Measurements from ENCODE around the gene LTB4R2.
A peak's percentile ranks its signal among the peaks of the same experiment; 100 is the strongest.

Gene LTB4R2

GRCh38 chr14:24270537-24271133 lies 39.3 kb upstream of the LTB4R2 start:
- Histone ChIP-seq H3K9ac (ENCODE audit: low read length) (peak overlapping the region; percentile 94), H3K36me3 (replicated peaks; ENCODE audit: insufficient read depth, low read length) (no peaks in the 10 kb centered on the region), H3K9me2 (replicated peaks; ENCODE audit: insufficient read depth, low read length) (no peaks in the 10 kb centered on the region), H4K20me1 (ENCODE audit: insufficient read depth, low read length) (no peaks in the 10 kb centered on the region), H3K79me2 (ENCODE audit: low read length) (0 out of 2 replicates have a peak, but pooled peaks cover 5% of the 10 kb centered on the region), H3K9me3 (replicated peaks; ENCODE audit: insufficient read depth, low read length) (no peaks in the 10 kb centered on the region), H3K27ac (ENCODE audit: low read length) (peak overlapping the region; percentile 73; the same call in 1 of the 2 replicates), H3F3A (ENCODE audit: insufficient read depth, low read length) (0 out of 2 replicates have a peak, but pooled peaks cover 6% of the 10 kb centered on the region), H3K4me1 (ENCODE audit: low read length) (peaks cover 19% of the 10 kb centered on the region), H2AFZ (ENCODE audit: low read length) (peak overlapping the region; percentile 65), H3K4me3 (ENCODE audit: low read length) (peak overlapping the region; percentile 77), H3K4me2 (ENCODE audit: low read depth, low read length) (peak overlapping the region; percentile 92), H3K27me3 (replicated peaks; ENCODE audit: insufficient read depth, low read length) (no peaks in the 10 kb centered on the region)
- no peak for TF ChIP-seq EZH2phosphoT487 (IDR thresholded peaks at IDR 0.05; ENCODE audit: low read length)
- no peak for TF ChIP-seq CTCF (IDR thresholded peaks at IDR 0.05; ENCODE audit: low read length)
- TF ChIP-seq EZH2 (optimal IDR thresholded peaks at IDR 0.05; ENCODE audit: low read depth, low read length), result no peak
- no peak for DNase-seq

- Histone ChIP-seq H3K4me2 (ENCODE audit: low read depth, low read length) (peak within 1 kb of the TSS; percentile 92), H3K36me3 (replicated peaks; ENCODE audit: insufficient read depth, low read length) (no peaks in the 10 kb centered on the region), H3F3A (ENCODE audit: insufficient read depth, low read length) (0 out of 2 replicates have a peak, but pooled peaks cover 6% of the 10 kb centered on the region), H3K27ac (ENCODE audit: low read length) (peak within 1 kb of the TSS; percentile 73), H3K9me3 (replicated peaks; ENCODE audit: insufficient read depth, low read length) (no peaks in the 10 kb centered on the region), H3K9me2 (replicated peaks; ENCODE audit: insufficient read depth, low read length) (no peaks in the 10 kb centered on the region), H3K9ac (ENCODE audit: low read length) (peak within 1 kb of the TSS; percentile 94), H3K4me3 (ENCODE audit: low read length) (peak within 1 kb of the TSS; percentile 77), H2AFZ (ENCODE audit: low read length) (peak within 1 kb of the TSS; percentile 65), H4K20me1 (ENCODE audit: insufficient read depth, low read length) (no peaks in the 10 kb centered on the region), H3K79me2 (ENCODE audit: low read length) (0 out of 2 replicates have a peak, but pooled peaks cover 5% of the 10 kb centered on the region), H3K4me1 (ENCODE audit: low read length) (peaks cover 19% of the 10 kb centered on the region), H3K27me3 (replicated peaks; ENCODE audit: insufficient read depth, low read length) (no peaks in the 10 kb centered on the region)
- TF ChIP-seq CTCF (IDR thresholded peaks at IDR 0.05; ENCODE audit: low read length) (peak; percentile 49), EZH2 (optimal IDR thresholded peaks at IDR 0.05; ENCODE audit: low read depth, low read length) (no peak)
- peak; percentile 91 for DNase-seq
Observed at GRCh38 chr14:24271134-24271833, 38.7 kb upstream of the LTB4R2 start, which contains the start of gene RABGGTA. TSS of gene RABGGTA (minus strand) at chr14:24271597. CDS start at chr14:24271115, 482 bp downstream.

GRCh38 chr14:24271834-24272263 lies 38.1 kb upstream of the LTB4R2 start:
- peak overlapping the region; percentile 65; the same call in 1 of the 2 replicates for H3K4me2 ChIP-seq (ENCODE audit: low read depth, low read length)
- H4K20me1 ChIP-seq (ENCODE audit: insufficient read depth, low read length), result no peaks in the 10 kb centered on the region
- H3F3A ChIP-seq (ENCODE audit: insufficient read depth, low read length), result 0 out of 2 replicates have a peak, but pooled peaks cover 6% of the 10 kb centered on the region
- H3K4me1 ChIP-seq (ENCODE audit: low read length), result peaks cover 19% of the 10 kb centered on the region
- no peaks in the 10 kb centered on the region for H3K27me3 ChIP-seq (replicated peaks; ENCODE audit: insufficient read depth, low read length)
- TF ChIP-seq EZH2phosphoT487 (IDR thresholded peaks at IDR 0.05; ENCODE audit: low read length), result no peak
- no peak for TF ChIP-seq EZH2 (optimal IDR thresholded peaks at IDR 0.05; ENCODE audit: low read depth, low read length)
- no peak for TF ChIP-seq CTCF (IDR thresholded peaks at IDR 0.05; ENCODE audit: low read length)
- 0 out of 2 replicates have a peak, but pooled peaks cover 5% of the 10 kb centered on the region for H3K79me2 ChIP-seq (ENCODE audit: low read length)
- peak overlapping the region; percentile 53; the same call in 1 of the 2 replicates for H2AFZ ChIP-seq (ENCODE audit: low read length)
- H3K27ac ChIP-seq (ENCODE audit: low read length), result peak overlapping the region; percentile 73
- no peaks in the 10 kb centered on the region for H3K9me2 ChIP-seq (replicated peaks; ENCODE audit: insufficient read depth, low read length)
- H3K4me3 ChIP-seq (ENCODE audit: low read length), result peak overlapping the region; percentile 37; the same call in 1 of the 2 replicates
- peak overlapping the region; percentile 54; the same call in 1 of the 2 replicates for H3K9ac ChIP-seq (ENCODE audit: low read length)
- DNase-seq, result no peak
- no peaks in the 10 kb centered on the region for H3K36me3 ChIP-seq (replicated peaks; ENCODE audit: insufficient read depth, low read length)
- H3K9me3 ChIP-seq (replicated peaks; ENCODE audit: insufficient read depth, low read length), result no peaks in the 10 kb centered on the region

Measured in MM.1S (cell line).